A549 (cell line): ENCODE results near the gene REEP6. TPM values are rescaled to one million over a fixed set of nuclear protein-coding genes. Genes with fewer than 3 reads are reported as not detected.

ENCODE experiments used
- ATAC-seq, 2 experiments: fragments of 200-7000 bp in 1 of 2; fragments of >200 bp in 1 of 2; cut with Nextera tagmentation in 1 of 2; cut with Tn5 transposase in 1 of 2; 3 replicates each; pipeline versions ENCODE4 v1.8.0 to v1.9.1; 2018 to 2020; ENCODE audit warnings: mild to moderate bottlenecking in 1 of 2, moderate library complexity in 1 of 2
- CTCF ChIA-PET: fragments of 300-600 bp; sonication (Branson Sonifier 250); formaldehyde crosslinking; extraction: SDS; loops from one replicate; lab custom pipeline; 2021; ENCODE audit warnings: antibody characterized with exemption, inconsistent platforms; lab: Yijun Ruan, JAX
- POLR2A ChIA-PET: fragments of 350-600 bp; formaldehyde crosslinking; extraction: SDS; loops from one replicate; lab custom pipeline; 2021; ENCODE audit warnings: antibody characterized with exemption, inconsistent platforms; lab: Yijun Ruan, JAX
- DNase-seq, 2 experiments: peaks; one replicate each; pipeline versions ENCODE4 v3.0.0 to v3.0.0-alpha.2; 2011 to 2016; ENCODE audit warnings: low read depth in 1 of 2, low spot score in 1 of 2
- FAIRE-seq: peaks from 2 replicates; lab custom pipeline; 2011; peaks lifted over from hg19 to GRCh38; lab: Jason Lieb, UNC
- H3K27ac ChIP-seq, 2 experiments: fragments of >200 bp; sonication (Bioruptor Twin); formaldehyde crosslinking; 3 replicates each; pipeline ENCODE4 v1.5.1; 2016 to 2017
- H3K4me1 ChIP-seq: fragments of >200 bp; sonication (Bioruptor Twin); formaldehyde crosslinking; 3 replicates; pipeline ENCODE4 v1.6.1; 2016
- H3K4me2 ChIP-seq: fragments of >200 bp; sonication (Bioruptor Twin); formaldehyde crosslinking; 3 replicates; pipeline ENCODE4 v1.6.1; 2016
- H3K4me3 ChIP-seq: fragments of >200 bp; sonication (Bioruptor Twin); formaldehyde crosslinking; 3 replicates; pipeline ENCODE4 v1.5.1; 2016
- H3K9me3 ChIP-seq: fragments of >200 bp; sonication (Bioruptor Twin); formaldehyde crosslinking; 3 replicates; pipeline ENCODE4 v1.6.1; 2016
- CEBPB ChIP-seq, 2 experiments: fragments of >200 bp in 1 of 2; sonication (Bioruptor Twin) in 1 of 2; formaldehyde crosslinking in 1 of 2; IDR thresholded peaks; 2 replicates each; pipeline ENCODE4 v1.6.1; 2012 to 2016
- CHD4 ChIP-seq: fragments of 200-600 bp; sonication (generic); IDR thresholded peaks from 2 replicates; pipeline ENCODE4 v1.6.1; 2016; ENCODE audit warnings: antibody characterized with exemption, mild to moderate bottlenecking, borderline replicate concordance
- E2F6 ChIP-seq: IDR thresholded peaks from 2 replicates; pipeline ENCODE4 v1.6.1; 2012; ENCODE audit warnings: low read depth, borderline replicate concordance
- EHMT2 ChIP-seq: fragments of 200-600 bp; sonication (generic); IDR thresholded peaks from 2 replicates; pipeline ENCODE4 v1.6.1; 2016; ENCODE audit warnings: antibody characterized with exemption, low read depth, mild to moderate bottlenecking, moderate library complexity
- GATA3 ChIP-seq: IDR thresholded peaks from 2 replicates; pipeline ENCODE4 v1.6.1; 2012; ENCODE audit warnings: borderline replicate concordance
- HOXB5 ChIP-seq: fragments of 250-450 bp; sonication (Bioruptor Pico); IDR thresholded peaks from 2 replicates; pipeline ENCODE4 v1.5.0; 2020; ENCODE audit warnings: mild to moderate bottlenecking, moderate library complexity
- JUNB ChIP-seq: fragments of >200 bp; sonication (Bioruptor Twin); formaldehyde crosslinking; IDR thresholded peaks from 2 replicates; pipeline ENCODE4 v1.6.1; 2016
- NR3C1 ChIP-seq: fragments of >200 bp; sonication (Bioruptor Twin); formaldehyde crosslinking; IDR thresholded peaks from 3 replicates; pipeline ENCODE4 v1.6.1; 2017
- POLR2A ChIP-seq: IDR thresholded peaks from 2 replicates; pipeline ENCODE4 v1.6.1; 2012; ENCODE audit warnings: mild to moderate bottlenecking, low read length
- RCOR1 ChIP-seq: fragments of 150-350 bp; IDR thresholded peaks from 2 replicates; pipeline ENCODE4 v1.6.1; 2014; ENCODE audit warnings: antibody characterized with exemption, low read length, low read depth
- SREBF2 ChIP-seq: fragments of 450-650 bp; IDR thresholded peaks from 2 replicates; pipeline ENCODE4 v1.6.1; 2014; ENCODE audit warnings: mild to moderate bottlenecking, moderate library complexity
- USF2 ChIP-seq: fragments of 450-650 bp; IDR thresholded peaks from 2 replicates; pipeline ENCODE4 v1.6.1; 2014; ENCODE audit warnings: antibody characterized with exemption
- ZFP36 ChIP-seq: fragments of 450-650 bp; IDR thresholded peaks from 2 replicates; pipeline ENCODE4 v1.6.1; 2014; ENCODE audit warnings: borderline replicate concordance; ENCODE audit not compliant: partially characterized antibody
- ZSCAN20 ChIP-seq: fragments of 250-450 bp; sonication (Bioruptor Pico); IDR thresholded peaks from 2 replicates; pipeline ENCODE4 v1.8.0; 2022; ENCODE audit warnings: mild to moderate bottlenecking, moderate library complexity
- WGBS: methylation state at CpG from one replicate; pipeline ENCODE4 v1.1.6; 2017; ENCODE audit errors: missing lambda C conversion rate; 5-methylcytosine and 5-hydroxymethylcytosine counted together
- polyA plus RNA-seq, 4 experiments: library from polyadenylated mRNA; depleted of rRNA in 3 of 4; stranded (reverse); fragments of >200 nt; fragmentation: RNase III in 1 of 4; extraction: RNeasy Plus Mini Kit Qiagen cat#74134 plus additional on column Dnase treatment in 1 of 4; gene quantifications; 2 replicates in 3 of 4; 3 replicates in 1 of 4; pipeline ENCODE4 v1.2.3, GENCODE V29; 2011 to 2017
- TF ChIP-seq, protein P1 (sequence below): IDR thresholded peaks from 2 replicates; pipeline ENCODE4 v1.6.1; 2012
- TF ChIP-seq, protein P2 (sequence below): IDR thresholded peaks from 2 replicates; pipeline ENCODE4 v1.6.1; 2012
- TF ChIP-seq, protein P3 (sequence below): fragments of 250-450 bp; sonication (Bioruptor Pico); IDR thresholded peaks from 2 replicates; pipeline ENCODE4 v1.5.0; 2021; ENCODE audit warnings: mild to moderate bottlenecking, moderate library complexity, borderline replicate concordance
- TF ChIP-seq, protein P4 (sequence below): fragments of 250-450 bp; sonication (Bioruptor Pico); IDR thresholded peaks from 2 replicates; pipeline ENCODE4 v1.5.0; 2020; ENCODE audit warnings: low read depth, mild to moderate bottlenecking, moderate library complexity

Gene REEP6
- polyA plus RNA-seq, 2 of the 4 experiments (the other 2 are of a cell fraction), result 1.8 to 4.8 TPM

GRCh38 chr19:1507763-1508506 lies 17.0 kb downstream of the REEP6 start:
- FAIRE-seq (no peak), DNase-seq (peak; percentile 96 to 97), ATAC-seq (peak; percentile 79 to 87)
- no peak for TF ChIP-seq CHD4
- TF ChIP-seq SREBF2, result no peak
- TF ChIP-seq, protein P1, sequence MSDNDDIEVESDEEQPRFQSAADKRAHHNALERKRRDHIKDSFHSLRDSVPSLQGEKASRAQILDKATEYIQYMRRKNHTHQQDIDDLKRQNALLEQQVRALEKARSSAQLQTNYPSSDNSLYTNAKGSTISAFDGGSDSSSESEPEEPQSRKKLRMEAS, result peak; percentile 94
- TF ChIP-seq JUNB, result no peak
- peak; percentile 91 for TF ChIP-seq E2F6
- no peak for TF ChIP-seq GATA3
- no peak for TF ChIP-seq USF2
- no peak for TF ChIP-seq HOXB5 (CRISPR knock-in tag)
- peak; percentile 19; the same call in 1 of the 2 replicates for TF ChIP-seq POLR2A
- WGBS, result 5% methylated on average over 18 of the region's 46 CpGs
- ChIA-PET POLR2A (no interaction called here), CTCF (interaction anchor here (0.6 to 1.5 kb wide), 3 partner anchors 16 to 653 kb away, joined by 3 to 5 read pairs (median 4); no protein-coding TSS in a partner anchor)
- no peaks in the 10 kb centered on the region for H3K9me3 ChIP-seq
- peak overlapping the region; percentile 77 for H3K4me2 ChIP-seq
- peak overlapping the region; percentile 88 to 91 for H3K27ac ChIP-seq
- H3K4me1 ChIP-seq, result peaks cover 11% of the 10 kb centered on the region; the same call in 2 of the 3 replicates
- peak overlapping the region; percentile 57 for H3K4me3 ChIP-seq

DNA sequence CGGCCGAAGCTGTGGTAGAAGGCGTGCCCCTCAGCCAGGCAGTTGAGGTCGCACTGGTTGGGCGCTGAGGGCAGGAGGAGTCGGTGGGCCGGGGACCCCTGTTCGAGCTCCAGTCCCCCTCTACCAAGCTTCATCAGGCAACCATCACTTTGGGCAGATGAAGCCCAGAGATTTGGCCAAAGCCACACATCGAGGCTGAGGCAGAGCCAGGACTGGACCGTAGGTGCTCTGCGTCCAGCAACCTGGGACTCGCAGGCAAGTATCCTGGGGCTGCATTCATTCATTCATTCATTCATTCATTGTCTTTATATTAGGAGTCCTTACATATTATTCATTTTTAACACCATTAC lies 17.5 kb downstream of the REEP6 start:
- ChIA-PET CTCF (interaction anchor here (1.3 to 1.5 kb wide), 3 partner anchors 17 to 39 kb away, joined by 3 to 5 read pairs (median 3); no protein-coding TSS in a partner anchor), POLR2A (no interaction called here)
- WGBS, result 62% methylated on average over 8 of the region's 12 CpGs
- peak overlapping the region; percentile 77 for H3K4me2 ChIP-seq
- ATAC-seq, result no peak
- peak overlapping the region; percentile 88 to 91; a peak in 5 of 6 replicates for H3K27ac ChIP-seq
- H3K4me3 ChIP-seq, result peak overlapping the region; percentile 57; the same call in 2 of the 3 replicates
- no peak for FAIRE-seq
- no peaks in the 10 kb centered on the region for H3K9me3 ChIP-seq
- TF ChIP-seq ZFP36 (no peak), SREBF2 (no peak)
- peaks cover 5% of the 10 kb centered on the region; the same call in 2 of the 3 replicates for H3K4me1 ChIP-seq
- DNase-seq, result no peak

GRCh38 chr19:1509602-1510441 lies 18.8 kb downstream of the REEP6 start:
- ATAC-seq (no peak), FAIRE-seq (no peak), DNase-seq (no peak)
- 85% methylated on average over 9 of the region's 11 CpGs for WGBS
- Histone ChIP-seq H3K4me2 (no peak overlapping the region), H3K9me3 (no peaks in the 10 kb centered on the region), H3K4me3 (no peak overlapping the region), H3K27ac (no peak overlapping the region), H3K4me1 (0 out of 3 replicates have a peak, but pooled peaks cover 3% of the 10 kb centered on the region)
- ChIA-PET CTCF (interaction anchor here (1.1 to 1.5 kb wide), 3 partner anchors 26 to 64 kb away, joined by 3 read pairs; no protein-coding TSS in a partner anchor), POLR2A (no interaction called here)
- TF ChIP-seq NR3C1 (no peak), E2F6 (no peak), ZSCAN20 (CRISPR knock-in tag) (no peak), RCOR1 (no peak), CHD4 (no peak), EHMT2 (no peak), CEBPB (IDR thresholded peaks at IDR 0.05) (no peak), GATA3 (no peak)
- TF ChIP-seq, protein P2, sequence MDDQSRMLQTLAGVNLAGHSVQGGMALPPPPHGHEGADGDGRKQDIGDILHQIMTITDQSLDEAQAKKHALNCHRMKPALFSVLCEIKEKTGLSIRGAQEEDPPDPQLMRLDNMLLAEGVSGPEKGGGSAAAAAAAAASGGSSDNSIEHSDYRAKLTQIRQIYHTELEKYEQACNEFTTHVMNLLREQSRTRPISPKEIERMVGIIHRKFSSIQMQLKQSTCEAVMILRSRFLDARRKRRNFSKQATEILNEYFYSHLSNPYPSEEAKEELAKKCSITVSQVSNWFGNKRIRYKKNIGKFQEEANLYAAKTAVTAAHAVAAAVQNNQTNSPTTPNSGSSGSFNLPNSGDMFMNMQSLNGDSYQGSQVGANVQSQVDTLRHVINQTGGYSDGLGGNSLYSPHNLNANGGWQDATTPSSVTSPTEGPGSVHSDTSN, result no peak
- TF ChIP-seq, protein P3, sequence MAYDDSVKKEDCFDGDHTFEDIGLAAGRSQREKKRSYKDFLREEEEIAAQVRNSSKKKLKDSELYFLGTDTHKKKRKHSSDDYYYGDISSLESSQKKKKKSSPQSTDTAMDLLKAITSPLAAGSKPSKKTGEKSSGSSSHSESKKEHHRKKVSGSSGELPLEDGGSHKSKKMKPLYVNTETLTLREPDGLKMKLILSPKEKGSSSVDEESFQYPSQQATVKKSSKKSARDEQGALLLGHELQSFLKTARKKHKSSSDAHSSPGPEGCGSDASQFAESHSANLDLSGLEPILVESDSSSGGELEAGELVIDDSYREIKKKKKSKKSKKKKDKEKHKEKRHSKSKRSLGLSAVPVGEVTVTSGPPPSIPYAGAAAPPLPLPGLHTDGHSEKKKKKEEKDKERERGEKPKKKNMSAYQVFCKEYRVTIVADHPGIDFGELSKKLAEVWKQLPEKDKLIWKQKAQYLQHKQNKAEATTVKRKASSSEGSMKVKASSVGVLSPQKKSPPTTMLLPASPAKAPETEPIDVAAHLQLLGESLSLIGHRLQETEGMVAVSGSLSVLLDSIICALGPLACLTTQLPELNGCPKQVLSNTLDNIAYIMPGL, result no peak
- TF ChIP-seq, protein P4, sequence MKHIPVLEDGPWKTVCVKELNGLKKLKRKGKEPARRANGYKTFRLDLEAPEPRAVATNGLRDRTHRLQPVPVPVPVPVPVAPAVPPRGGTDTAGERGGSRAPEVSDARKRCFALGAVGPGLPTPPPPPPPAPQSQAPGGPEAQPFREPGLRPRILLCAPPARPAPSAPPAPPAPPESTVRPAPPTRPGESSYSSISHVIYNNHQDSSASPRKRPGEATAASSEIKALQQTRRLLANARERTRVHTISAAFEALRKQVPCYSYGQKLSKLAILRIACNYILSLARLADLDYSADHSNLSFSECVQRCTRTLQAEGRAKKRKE, result no peak
